ENCODE measurements around the gene PLA2G2A. TPM values are rescaled to one million over a fixed set of nuclear protein-coding genes. Genes with fewer than 3 reads are reported as not detected.
"Not testable (repeated sequence)": the region's sequence is repeated elsewhere in the genome, so short reads cannot be mapped to it uniquely, and the experiment has no call there.

PLA2G2A gene
- total RNA-seq, 1 donor from 2014 or later, result 2.0 TPM

DNA sequence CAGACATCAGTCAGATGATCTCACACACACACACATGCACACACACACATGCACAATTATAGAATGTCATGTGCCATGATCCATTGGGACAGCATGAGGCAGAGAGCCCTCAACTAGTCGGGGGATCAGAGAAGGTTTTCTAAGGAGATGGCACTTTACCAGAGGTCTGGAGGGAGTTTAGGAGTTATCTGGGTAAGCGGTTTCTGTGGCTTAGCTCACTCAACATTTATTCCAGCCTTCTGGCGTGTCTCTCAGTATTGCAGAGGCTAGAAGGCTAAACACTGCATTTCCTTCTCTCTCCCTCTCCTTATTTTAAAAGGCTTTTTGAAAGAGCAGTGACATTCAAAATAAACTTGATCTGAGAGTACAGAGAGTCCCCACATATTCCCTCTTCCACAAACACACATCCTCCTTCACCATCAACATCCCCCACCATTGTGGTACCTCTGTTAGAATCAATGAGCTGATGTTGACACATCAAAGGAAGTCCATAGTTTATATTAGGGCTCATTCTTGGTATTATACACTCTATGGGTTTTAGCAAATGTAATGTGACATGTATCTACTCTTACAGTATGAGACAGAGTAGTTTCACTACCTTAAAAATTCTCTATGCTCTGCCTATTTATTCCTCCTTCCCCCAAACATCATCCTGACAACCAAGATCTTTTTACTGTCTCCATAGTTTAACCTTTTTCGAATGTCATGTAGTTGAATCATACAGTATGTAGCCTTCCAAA is 9.0 kb upstream of the PLA2G2A start:
- H3K9me3 Mint-ChIP-seq (ENCODE audit: low read depth), result no peaks in the 10 kb centered on the region
- TF ChIP-seq, protein P1, sequence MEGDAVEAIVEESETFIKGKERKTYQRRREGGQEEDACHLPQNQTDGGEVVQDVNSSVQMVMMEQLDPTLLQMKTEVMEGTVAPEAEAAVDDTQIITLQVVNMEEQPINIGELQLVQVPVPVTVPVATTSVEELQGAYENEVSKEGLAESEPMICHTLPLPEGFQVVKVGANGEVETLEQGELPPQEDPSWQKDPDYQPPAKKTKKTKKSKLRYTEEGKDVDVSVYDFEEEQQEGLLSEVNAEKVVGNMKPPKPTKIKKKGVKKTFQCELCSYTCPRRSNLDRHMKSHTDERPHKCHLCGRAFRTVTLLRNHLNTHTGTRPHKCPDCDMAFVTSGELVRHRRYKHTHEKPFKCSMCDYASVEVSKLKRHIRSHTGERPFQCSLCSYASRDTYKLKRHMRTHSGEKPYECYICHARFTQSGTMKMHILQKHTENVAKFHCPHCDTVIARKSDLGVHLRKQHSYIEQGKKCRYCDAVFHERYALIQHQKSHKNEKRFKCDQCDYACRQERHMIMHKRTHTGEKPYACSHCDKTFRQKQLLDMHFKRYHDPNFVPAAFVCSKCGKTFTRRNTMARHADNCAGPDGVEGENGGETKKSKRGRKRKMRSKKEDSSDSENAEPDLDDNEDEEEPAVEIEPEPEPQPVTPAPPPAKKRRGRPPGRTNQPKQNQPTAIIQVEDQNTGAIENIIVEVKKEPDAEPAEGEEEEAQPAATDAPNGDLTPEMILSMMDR (IDR thresholded peaks at IDR 0.05; ENCODE audit: unreplicated experiment), result no peak
- no peak for DNase-seq (ENCODE audit: low spot score, unreplicated experiment)
- H3K36me3 Mint-ChIP-seq (ENCODE audit: insufficient read depth), result no peaks in the 10 kb centered on the region
- no peaks in the 10 kb centered on the region for H3K4me1 Mint-ChIP-seq (ENCODE audit: low read depth)
- peaks cover 28% of the 10 kb centered on the region for H3K27me3 Mint-ChIP-seq
- no peak overlapping the region for H3K4me3 Mint-ChIP-seq (ENCODE audit: low read depth)
- no peak overlapping the region for H3K27ac Mint-ChIP-seq

DNA sequence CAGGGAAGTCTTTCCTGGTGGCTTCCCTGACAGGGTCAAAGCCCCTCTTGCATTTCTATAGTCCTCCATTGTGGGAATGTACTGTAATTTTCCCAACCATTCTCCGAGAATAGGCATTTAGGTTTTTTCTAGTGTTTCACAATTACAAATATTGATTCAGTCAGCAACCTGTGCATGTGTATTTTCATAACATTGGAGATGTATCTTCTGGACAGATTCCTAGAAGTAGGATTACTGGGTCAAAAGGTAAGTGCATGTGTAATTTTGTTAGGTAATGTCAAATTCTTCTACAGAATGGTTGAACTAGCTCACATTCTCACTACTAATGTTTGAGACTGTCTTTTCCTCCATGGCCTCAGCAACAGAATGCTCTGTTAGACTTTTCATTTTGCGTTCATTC is 8.3 kb upstream of the PLA2G2A start:
- no peaks in the 10 kb centered on the region for H3K9me3 Mint-ChIP-seq (ENCODE audit: low read depth)
- H3K4me1 Mint-ChIP-seq (ENCODE audit: low read depth), result no peaks in the 10 kb centered on the region

DNA sequence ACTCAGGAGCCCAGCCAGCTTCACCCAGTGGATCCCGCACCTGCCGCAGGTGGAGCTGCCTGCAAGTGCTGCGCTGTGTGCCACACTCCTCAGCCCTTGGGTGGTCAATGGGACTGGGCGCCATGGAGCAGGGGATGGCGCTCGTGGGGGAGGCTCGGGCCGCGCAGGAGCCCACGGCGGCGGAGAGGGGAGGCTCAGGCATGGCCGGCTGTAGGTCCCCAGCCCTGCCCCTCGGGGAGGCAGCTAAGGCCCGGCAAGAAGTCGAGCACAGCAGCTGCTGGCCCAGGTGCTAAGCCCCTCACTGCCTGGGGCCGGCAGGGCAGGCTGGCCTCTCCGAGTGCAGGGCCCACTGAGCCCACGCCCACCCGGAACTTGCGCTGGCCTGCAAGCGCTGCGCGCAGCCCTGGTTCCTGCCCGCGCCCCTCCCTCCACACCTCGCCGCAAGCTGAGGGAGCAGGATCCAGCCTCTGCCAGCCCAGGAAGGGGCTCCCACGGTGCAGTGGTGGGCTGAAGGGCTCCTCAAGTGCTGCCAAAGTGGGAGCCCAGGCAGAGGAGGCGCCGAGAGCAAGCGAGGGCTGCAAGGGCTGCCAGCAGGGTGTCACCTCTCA is 5.1 kb upstream of the PLA2G2A start:
- peaks cover 11% of the 10 kb centered on the region for H3K4me1 Mint-ChIP-seq (ENCODE audit: low read depth)
- not testable (repeated sequence) for H3K4me3 Mint-ChIP-seq (ENCODE audit: low read depth); DNase-seq (ENCODE audit: low spot score, unreplicated experiment); H3K9me3 Mint-ChIP-seq (ENCODE audit: low read depth); H3K27ac Mint-ChIP-seq; H3K36me3 Mint-ChIP-seq (ENCODE audit: insufficient read depth)
- peaks cover 17% of the 10 kb centered on the region for H3K27me3 Mint-ChIP-seq

More for the DNA sequence above, 8.3 kb upstream of the PLA2G2A start:
- TF ChIP-seq, protein P1 (IDR thresholded peaks at IDR 0.05; ENCODE audit: unreplicated experiment), result no peak
- DNase-seq (ENCODE audit: low spot score, unreplicated experiment), result no peak
- Mint-ChIP-seq H3K27ac (no peak overlapping the region), H3K4me3 (ENCODE audit: low read depth) (no peak overlapping the region), H3K36me3 (ENCODE audit: insufficient read depth) (no peaks in the 10 kb centered on the region), H3K27me3 (peaks cover 26% of the 10 kb centered on the region)

DNA sequence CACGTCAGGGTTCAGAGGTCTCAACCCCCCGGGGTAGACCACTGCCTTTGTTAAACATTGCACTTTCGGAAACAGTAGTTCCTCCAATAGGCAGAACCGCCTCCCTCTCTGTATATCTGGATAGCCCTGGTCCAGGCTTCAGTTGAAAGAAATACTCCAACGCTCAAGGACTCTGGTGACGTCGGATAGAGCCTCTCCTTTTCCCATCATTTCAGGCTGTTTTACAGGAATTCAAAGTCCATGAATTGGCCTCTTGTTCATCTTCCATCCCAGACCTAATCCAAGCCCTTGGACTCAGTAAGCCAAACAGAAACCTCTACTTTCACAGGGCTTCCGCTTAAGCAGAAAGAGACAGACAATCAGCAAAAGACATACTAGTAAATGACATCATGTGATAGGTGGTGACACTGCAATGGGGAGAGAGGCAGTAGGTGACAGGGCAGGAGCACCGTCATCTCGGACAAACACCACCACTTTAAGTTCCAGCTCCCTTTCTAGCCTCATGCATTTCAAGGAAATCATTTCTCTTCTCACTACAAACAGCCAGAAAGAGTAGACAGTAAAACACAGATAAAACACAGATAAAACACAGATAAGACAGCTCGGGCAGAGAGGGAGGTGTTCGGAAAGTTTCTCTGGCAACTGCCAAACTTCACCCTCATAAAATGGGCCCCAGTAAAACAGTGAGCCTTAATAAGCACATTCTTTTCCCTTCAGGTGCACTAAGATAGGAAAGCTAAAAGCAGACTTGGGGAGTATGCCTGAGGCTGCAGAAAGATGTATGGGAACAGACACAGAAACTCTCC is 2.3 kb upstream of the PLA2G2A start:
- TF ChIP-seq, protein P1 (IDR thresholded peaks at IDR 0.05; ENCODE audit: unreplicated experiment), result no peak
- Mint-ChIP-seq H3K9me3 (ENCODE audit: low read depth) (no peaks in the 10 kb centered on the region), H3K4me1 (ENCODE audit: low read depth) (peaks cover 13% of the 10 kb centered on the region), H3K27me3 (peaks cover 24% of the 10 kb centered on the region), H3K27ac (no peak overlapping the region), H3K36me3 (ENCODE audit: insufficient read depth) (no peaks in the 10 kb centered on the region), H3K4me3 (ENCODE audit: low read depth) (no peak overlapping the region)
- DNase-seq (ENCODE audit: low spot score, unreplicated experiment), result no peak

DNA sequence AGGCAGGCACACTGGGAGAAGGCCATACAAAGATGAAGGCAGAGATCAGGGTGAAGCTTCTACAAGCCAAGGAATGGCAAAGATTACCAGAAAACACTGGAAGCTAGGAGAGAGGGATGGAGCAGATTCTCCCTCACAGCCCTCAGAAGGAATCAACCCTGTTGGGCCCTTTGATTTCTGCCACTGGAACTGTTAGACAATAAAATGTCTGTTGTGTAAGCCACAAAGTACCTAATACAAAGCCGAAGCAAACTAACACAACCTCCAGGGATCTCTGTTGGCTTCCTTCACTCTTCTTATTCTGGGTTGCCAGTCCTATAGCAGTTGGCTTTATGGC is 1.7 kb upstream of the PLA2G2A start:
- TF ChIP-seq, protein P1 (IDR thresholded peaks at IDR 0.05; ENCODE audit: unreplicated experiment), result no peak
- no peaks in the 10 kb centered on the region for H3K36me3 Mint-ChIP-seq (ENCODE audit: insufficient read depth)

More for the DNA sequence above, 1.7 kb upstream of the PLA2G2A start:
- H3K4me1 Mint-ChIP-seq (ENCODE audit: low read depth), result peaks cover 15% of the 10 kb centered on the region
- H3K27me3 Mint-ChIP-seq, result peaks cover 27% of the 10 kb centered on the region
- no peaks in the 10 kb centered on the region for H3K9me3 Mint-ChIP-seq (ENCODE audit: low read depth)
- DNase-seq (ENCODE audit: low spot score, unreplicated experiment), result no peak
- H3K4me3 Mint-ChIP-seq (ENCODE audit: low read depth), result no peak overlapping the region
- H3K27ac Mint-ChIP-seq, result no peak overlapping the region

All from progenitor cell of endocrine pancreas (in vitro differentiated cells).